Left kidney (tissue), 2 donors: ENCODE results near the gene RNPEPL1. TPM values are rescaled to one million over a fixed set of nuclear protein-coding genes. Genes with fewer than 3 reads are reported as not detected.

Source experiments
- DNase-seq: peaks from one replicate; pipeline ENCODE4 v3.0.0-alpha.2; 2013
- polyA plus RNA-seq: library from polyadenylated mRNA; unstranded; fragments of 120-200 nt; gene quantifications from one replicate; pipeline ENCODE4 v1.2.1, GENCODE V29; 2013; ENCODE audit not compliant: insufficient read length

RNPEPL1 gene
- polyA plus RNA-seq, 1 donor: 22.3 TPM

GRCh38 chr2:240624950-240625621 is 56.8 kb downstream of the RNPEPL1 start, which contains the start of gene GPR35:
TSS of gene GPR35 (plus strand) at chr2:240625480. CDS start at chr2:240629953, 4,473 bp downstream.
- no peak for DNase-seq

GRCh38 chr2:240626531-240627300 is 58.4 kb downstream of the RNPEPL1 start:
- DNase-seq: no peak

GRCh38 chr2:240627736-240628506 is 59.6 kb downstream of the RNPEPL1 start:
- no peak for DNase-seq

- no peak for DNase-seq
Observed at GRCh38 chr2:240628507-240628807, 60.2 kb downstream of the RNPEPL1 start.

GRCh38 chr2:240628808-240629618 is 60.7 kb downstream of the RNPEPL1 start:
- DNase-seq: no peak

- no peak for DNase-seq
Observed at GRCh38 chr2:240629619-240629967, 61.3 kb downstream of the RNPEPL1 start.

GRCh38 chr2:240629968-240630770 is 61.9 kb downstream of the RNPEPL1 start:
- DNase-seq: no peak

Other genes with a start within 250 kb of the RNPEPL1 start
- 28.1 TPM for gene GPC1, start 132.8 kb upstream of the RNPEPL1 start, polyA plus RNA-seq
- gene ANKMY1, start 10.5 kb upstream of the RNPEPL1 start, polyA plus RNA-seq: 13.5 TPM
- gene DUSP28, start 8.1 kb upstream of the RNPEPL1 start, polyA plus RNA-seq: 8.3 TPM
- 24.9 TPM for gene CAPN10, start 18.2 kb downstream of the RNPEPL1 start, polyA plus RNA-seq
- gene GPR35, start 57.0 kb downstream of the RNPEPL1 start, polyA plus RNA-seq: 2.9 TPM
- 0.35 TPM for gene AQP12B, start 114.4 kb downstream of the RNPEPL1 start, polyA plus RNA-seq
- not detected for gene AQP12A, start 123.4 kb downstream of the RNPEPL1 start, polyA plus RNA-seq